Measurements from ENCODE around the gene IGSF8.
A peak's percentile ranks its signal among the peaks of the same experiment; 100 is the strongest.

IGSF8 gene

DNA sequence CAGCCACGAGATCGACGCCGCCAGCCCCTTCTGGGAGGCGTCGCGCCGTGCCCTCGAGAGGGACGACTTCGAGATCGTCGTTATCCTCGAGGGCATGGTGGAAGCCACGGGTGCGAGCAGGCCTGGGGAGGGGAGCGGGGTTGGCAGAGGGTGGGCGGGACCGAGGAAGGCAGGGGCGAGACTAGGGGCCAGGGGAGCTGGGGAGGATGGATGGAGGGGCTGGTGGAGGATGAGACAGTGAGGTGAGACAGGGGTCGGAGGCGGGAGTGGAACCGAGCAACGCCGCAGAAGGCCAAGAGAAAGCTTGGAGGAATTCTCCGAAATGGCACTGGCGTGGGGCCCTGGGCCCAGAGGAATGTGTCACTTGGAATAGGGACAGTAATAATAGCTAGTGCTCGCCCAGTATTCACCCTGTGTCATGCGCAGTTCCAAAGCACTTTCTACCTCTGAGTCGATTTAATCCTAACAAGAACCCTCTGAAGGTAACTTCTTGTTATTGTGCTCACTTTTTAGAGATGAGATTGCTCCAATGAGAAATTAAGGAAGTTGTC is 13.6 kb downstream of the IGSF8 start:
- no peak for DNase-seq

DNA sequence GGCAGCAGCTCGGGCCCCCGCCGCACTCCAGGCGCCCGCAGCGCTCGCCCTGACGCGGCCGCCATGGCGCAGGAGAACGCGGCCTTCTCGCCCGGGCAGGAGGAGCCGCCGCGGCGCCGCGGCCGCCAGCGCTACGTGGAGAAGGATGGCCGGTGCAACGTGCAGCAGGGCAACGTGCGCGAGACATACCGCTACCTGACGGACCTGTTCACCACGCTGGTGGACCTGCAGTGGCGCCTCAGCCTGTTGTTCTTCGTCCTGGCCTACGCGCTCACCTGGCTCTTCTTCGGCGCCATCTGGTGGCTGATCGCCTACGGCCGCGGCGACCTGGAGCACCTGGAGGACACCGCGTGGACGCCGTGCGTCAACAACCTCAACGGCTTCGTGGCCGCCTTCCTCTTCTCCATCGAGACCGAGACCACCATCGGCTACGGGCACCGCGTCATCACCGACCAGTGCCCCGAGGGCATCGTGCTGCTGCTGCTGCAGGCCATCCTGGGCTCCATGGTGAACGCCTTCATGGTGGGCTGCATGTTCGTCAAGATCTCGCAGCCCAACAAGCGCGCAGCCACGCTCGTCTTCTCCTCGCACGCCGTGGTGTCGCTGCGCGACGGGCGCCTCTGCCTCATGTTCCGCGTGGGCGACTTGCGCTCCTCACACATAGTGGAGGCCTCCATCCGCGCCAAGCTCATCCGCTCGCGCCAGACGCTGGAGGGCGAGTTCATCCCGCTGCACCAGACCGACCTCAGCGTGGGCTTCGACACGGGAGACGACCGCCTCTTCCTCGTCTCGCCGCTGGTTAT is 14.2 kb downstream of the IGSF8 start:
- peak; percentile 76 for DNase-seq

DNA sequence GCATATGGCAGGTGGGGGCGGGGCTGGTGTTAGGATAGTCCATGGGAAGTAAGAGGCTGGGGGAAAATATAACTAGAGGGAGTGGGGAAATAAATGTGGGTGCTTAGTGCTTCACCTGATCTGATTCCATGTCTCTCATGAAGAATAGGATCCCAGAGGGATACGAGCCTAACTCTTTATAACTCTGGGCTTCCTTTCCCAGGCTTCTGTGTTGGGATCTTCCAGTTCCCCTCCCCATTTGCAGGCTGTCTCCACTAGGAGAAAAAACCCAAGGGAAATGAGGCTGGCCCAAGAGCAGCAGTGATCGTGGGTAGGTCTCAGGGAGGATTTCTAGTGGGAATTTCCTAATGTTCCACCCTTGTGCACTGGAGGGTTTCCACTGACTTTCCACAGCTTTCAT is 15.5 kb downstream of the IGSF8 start:
- no peak for DNase-seq

DNA sequence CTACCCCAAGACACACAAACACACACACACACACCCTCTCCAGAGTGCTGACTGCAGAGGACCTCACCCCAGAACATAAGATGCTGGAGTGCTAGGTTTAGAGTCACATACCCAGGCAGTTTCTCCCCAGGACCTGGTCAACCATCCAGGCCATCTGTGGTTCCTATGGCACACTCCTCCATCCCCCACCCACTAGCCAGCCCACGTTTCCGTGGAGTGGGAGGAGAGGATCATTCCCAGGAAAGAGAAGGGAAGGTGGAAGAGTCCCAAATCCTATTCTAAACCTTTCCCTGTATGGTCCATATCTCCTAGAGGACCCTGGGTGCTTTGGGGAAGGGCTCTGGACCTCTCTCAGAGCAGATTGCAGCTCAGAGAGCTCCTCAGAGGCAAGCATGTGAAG is 15.9 kb downstream of the IGSF8 start:
- no peak for DNase-seq

DNA sequence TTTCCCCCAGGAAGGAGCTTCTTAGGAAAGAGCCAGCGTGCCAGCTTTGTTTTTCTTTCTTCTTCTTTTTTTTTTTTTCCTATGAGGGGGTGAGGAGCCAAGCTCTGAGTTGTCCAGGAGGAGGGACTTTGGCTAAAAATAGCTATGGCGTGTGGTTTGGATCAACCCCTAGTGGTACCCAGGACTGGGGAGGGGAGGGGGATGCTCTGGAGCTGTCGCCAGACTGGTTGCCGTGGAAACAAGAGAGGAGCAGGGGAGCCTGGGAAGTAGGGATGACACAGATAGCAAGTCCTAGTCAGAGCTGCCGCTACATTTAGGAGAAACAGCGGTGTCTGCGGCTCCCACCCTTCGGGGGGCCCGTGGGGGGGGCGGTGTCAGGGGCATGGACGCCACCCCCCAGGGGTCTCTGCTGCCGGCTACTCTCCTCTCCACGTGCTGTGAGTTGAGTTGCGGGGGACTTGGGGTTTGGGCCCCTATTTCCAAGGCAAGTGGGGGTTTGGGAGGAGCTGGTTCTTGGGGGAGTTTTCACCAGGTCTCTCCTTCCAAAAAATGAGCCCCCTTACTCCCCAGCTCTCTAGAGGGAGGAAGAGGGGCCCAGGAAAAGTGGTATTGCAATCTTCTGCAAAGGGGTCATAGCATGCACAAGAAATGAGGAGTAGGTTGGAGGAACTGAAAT is 17.0 kb downstream of the IGSF8 start, which contains the start of gene KCNJ9:
Gene KCNJ9, plus strand, starts transcription at position 278 of the 676 bp plus-strand sequence. CDS start 2,493 bp downstream, outside the sequence.
- no peak for DNase-seq

DNA sequence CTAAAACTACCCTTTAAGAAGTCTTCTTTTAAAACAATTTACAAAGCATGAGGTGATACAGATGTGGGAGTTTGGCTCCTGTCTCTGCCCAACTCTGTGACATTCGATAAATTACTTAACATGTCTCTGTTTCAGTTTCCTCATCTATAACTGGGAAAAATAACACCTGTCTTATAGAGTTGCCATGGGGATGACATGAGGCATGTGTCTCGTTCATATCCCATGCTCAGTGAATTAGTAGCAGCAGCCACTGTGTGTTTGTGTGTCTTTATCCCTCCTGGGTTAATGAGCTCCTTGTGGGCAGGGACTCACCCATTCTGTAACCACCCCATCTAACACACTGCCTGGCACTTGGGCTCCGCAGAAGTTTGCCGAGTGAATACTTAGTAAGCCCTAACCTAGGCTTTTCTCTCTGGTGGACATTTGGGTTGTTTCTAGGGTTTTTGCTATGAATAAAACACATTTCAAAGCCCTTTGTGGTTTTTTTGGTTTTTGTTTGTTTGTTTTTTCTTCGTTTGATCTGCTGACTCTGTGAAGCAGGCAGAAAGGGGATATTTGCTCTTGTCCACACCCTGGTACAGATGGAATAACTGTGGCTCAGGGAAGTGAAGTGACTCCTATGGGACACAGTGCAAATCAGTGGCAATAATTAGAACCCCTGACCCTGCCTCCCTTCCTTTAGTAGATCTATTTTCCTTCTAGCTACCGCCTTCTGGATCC is 17.9 kb downstream of the IGSF8 start:
- DNase-seq, result no peak

DNA sequence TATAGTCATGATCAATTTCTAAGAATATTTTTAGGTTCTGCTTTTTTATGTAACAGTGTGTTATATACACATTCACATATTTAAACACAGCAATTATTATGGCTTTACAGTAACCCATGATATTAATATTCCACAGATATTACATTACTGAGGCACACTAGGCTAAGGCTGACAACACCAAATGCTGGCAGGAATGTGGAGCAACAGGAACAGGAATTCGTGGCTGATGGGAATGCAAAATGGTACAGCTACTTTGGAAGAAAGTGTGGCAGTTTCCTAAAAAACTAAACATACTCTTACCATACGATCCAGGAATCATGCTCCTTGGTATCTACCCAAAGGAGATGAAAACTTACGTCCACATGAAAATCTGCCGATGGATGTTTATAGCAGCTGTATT is 19.0 kb downstream of the IGSF8 start:
- DNase-seq, result no peak

DNA sequence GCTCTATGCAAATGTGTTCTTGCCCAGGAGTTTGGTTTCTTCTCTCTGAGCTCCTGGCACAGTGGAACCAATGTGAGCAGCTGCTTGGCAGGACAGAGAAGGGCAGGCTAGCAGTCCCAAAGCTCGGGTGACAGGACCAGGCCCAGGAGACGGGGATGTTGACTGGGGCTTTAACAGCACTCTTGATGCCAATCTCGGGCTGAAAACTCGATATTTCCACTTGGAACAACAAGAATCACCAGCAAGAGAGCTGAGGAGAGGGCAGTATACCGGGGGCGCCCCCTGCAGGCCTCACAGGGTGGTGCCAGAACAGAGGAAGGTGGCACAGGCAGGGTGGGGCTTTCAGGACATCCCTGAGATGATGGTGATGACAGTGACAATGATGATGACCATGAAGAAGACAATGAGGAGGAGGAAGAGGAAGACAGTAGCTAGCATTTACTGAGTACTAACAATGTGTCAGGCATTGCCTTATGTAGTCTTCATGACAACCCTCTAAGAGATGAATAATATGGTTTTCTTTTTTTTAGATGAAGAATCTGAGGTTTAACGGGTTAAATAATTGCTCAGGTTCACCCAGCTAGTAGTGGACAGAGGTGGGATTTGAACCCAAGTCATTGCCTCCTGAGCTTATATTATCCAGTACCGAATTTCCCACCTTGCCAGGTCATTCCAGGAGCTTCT is 19.8 kb downstream of the IGSF8 start:
- peak; percentile 32 for DNase-seq

DNA sequence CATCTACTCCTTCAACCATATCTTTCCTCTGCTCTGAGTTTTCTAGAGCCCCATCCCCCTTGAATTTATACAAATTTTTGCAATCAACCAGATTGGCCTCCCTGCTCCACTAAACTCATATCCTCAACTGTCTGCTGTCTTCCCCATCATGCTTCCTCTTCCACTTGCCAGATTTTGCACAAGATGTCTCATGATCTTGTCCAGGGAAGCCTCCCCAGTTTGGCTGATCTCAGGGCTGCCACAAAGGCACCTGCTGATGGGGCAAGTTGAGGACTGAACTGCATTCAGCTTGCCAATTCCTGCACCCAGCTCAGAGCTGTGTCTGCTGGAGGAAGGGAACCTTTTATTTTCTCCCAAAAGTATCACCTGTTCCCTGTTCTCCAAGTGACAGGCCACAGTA is 20.9 kb downstream of the IGSF8 start:
- no peak for DNase-seq

DNA sequence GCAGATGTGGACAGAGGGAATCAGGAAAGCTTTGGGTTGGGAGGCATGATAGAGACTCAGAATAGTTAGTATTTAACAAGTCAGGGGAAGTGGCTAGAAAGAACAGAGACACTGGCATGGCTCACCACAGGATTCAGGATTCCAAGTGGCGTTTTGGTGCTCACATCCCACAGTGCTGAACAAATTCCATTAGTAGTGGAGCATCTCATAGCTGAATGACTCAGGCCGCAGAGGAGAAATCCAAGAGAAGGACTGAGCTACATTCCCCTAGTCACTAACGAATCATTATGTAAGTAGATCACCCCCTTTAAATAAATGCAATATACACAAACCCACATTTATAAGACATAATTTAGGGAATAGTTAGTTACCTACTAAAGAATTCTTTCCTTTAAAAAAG is 22.1 kb downstream of the IGSF8 start:
- DNase-seq, result no peak

DNA sequence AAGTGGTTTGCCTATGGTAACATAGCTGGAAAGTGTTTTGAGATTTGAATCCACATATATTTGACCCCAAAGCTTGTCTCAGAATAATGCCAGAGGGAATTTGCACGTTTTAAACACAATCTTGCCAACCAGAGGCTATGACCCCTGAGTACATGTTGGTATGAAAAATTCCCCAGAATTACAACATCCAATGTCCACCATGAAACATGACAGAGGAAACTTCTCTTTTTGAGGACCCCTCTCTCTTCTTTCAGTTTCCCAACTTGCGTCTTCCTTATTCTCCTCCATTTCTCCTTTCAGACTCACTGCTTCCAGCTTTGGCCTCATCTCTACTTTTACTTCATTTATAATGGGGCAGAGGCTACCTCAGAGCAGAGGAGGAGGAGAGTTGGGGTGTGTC is 22.6 kb downstream of the IGSF8 start:
- DNase-seq, result no peak

DNA sequence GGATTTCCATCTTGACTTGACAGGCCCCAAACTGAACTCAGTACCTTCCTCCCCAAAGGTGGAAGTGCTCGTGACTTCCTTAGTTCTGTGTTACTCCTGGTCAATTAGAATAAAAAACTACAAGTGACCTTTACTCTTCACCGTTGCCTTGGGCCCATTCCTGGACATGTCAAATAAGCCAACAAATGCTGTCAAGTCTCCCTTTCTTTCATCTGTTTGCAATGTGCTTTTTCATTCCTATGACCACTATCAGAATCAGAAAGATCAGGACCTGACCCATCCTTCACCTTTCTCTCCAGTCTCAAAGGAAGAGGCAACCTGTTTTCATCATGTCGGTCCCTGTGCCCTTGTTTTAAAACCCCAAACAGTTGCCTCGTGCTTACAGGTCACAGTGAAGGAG is 23.6 kb downstream of the IGSF8 start:
- DNase-seq, result no peak

DNA sequence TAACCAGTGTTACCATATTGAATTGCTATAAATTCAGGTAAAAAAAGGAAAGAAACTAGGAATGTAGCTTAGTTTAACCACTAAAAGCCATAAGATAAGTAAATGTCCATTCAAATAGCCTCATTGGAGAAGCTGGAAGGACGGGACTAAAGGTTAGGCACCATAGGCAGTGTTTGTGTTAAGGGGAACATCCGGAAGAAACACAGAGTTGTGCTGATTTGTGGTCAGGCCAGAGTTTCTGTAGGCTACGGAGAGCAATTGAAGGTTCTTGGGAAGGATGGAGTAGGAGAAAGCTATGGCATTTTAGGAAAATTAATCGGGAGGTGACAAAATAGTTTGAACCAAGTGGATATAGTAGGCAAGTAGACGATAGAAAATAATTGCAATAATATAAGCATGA is 27.1 kb downstream of the IGSF8 start:
- DNase-seq, result no peak

DNA sequence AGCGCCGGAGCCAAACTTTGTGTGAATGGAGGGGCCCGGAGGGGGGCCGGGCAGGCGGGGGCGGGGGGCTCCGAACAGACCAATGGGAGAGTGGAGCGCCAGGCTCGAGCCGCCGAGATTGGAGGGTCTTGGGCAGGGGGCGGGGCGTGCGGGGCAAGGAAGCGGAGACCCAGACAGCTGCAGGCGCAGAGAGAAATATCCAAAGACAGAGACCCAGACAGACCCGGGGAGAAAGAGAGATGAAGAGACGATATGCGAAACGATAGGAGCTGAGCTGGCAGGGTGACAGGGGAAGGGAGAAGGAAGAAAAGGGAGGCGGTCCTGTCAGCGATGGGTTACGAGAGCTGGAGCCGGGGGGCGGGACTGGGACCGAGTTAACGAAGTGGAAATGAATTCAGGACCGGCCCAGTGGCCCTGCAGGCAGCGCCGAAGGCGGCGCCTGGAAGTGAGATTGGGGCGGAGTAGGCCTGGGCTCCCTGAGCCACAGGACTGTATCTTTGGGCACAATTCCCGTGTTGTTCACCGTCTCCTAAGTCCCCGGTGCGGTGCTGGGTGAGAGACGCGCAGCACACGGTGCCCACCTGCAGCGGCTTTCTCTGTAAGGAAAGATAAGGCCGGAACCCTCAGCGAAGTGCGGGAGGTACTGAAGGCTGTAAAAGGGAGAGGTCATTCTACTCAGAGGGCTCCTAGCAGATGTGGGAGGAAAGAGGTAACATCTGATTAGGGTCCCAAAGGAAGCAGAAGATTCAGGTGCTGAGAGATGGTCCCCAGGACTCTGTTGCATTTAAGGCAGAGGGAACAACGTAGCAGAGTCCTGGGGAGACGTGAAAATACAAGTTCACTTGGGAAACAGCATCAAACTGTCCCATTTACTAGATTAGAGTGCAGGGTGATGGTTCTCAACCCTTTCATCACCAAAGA is 27.9 kb downstream of the IGSF8 start:
- DNase-seq, result peak; percentile 66

DNA sequence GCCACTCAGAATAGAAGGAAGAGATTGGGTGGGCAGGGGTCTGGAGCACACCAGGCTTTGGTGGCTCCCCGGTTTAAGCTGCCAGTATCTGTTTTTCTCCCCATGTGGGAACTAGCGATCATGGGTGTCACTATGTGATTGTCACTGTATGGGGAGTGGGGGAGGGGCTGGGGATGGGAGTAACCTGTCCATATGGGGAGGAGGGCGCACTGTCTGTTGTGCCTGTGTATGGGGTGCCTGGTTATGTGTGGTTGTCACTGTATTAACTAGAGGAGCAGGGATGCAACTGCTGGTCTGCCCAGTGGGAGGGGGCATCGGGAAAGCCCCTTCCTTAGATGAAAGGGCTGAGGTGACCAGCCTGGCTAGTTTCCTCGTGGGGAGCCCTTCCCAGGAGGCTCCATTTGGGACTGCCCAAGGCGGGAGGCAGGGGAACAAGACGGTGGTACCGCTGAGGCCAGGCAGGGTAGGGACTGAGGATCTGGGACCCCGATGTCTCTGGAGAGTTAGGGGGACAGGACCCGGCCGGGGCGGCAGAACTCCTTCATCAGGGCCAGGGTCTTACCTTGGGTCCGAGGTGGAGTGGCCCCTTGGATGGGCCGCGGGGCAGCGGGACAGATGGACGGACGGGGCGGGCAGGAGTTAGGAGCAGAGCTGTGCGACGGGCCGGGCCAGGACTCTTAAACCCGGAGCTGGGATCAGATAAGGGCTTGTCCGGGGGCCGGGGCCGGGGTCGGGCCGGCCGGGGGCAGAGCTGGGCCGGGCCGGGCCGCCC is 28.8 kb downstream of the IGSF8 start, which contains the start of gene KCNJ10:
Gene KCNJ10, minus strand, starts transcription at position 701 of the 772 bp plus-strand sequence. CDS start 27,628 bp downstream, outside the sequence.
- DNase-seq, result no peak

DNA sequence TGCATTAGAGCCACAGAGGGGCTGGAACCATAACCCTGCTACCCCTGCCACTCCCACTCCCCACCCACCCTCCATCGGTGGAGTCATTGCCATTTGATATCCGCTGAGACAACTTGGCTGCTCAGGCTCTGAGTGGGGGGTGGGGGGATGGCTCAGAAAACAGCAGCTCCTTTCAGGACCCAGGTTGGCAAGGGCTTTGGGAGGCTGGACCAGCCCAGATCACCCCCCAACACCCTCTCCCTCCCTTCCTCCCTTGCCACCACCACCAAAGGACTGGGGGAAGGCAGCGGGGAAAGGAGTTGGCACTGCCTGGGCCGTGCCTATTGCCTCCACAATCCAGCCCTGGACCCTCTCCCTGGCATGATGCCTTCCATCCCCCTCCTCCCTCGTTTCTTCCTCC is 30.2 kb downstream of the IGSF8 start:
- DNase-seq, result no peak

DNA sequence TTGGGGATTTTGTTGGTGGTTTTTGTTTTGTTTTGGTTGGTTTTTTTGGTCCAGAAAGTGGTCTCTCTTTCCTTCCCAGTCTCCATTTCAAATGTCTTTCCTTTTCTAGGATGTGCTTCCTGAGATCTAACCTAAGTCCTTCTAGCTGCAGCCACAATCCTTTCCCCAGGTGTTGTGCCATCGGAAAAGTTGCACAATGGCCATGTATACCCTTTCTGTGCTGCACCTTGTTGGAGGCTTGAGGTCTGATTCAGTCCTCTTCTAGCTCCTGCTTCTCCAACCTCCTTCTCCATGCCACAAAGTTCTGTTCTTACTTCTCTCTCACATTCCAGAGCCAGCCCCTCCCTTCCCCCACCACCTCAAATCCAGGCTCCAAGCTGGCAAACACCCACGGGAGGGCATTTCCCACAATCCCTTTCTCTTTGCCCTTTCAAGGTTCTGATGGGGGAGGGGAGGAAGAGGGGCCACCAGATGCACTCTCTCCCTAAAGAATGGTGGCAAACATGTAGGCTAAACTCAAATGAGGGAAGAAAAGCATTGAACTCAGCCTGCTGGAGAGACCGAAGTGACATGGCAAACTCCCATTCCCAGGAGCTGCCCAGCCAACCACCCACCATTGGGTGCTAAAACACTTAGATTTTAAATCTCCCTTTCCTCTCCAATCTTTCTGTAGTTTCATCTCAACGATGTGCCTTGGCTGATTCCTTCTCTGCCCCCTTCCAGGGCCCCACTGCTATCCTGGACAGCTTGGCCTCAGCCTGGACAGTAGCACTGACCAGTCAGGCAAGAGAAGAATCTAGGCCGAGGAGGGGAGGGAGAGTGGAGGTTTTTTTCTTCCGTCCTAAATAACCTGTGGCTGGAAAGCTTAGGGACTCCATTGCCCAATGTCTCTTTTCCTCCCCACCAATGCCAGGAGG is 31.3 kb downstream of the IGSF8 start:
- no peak for DNase-seq

DNA sequence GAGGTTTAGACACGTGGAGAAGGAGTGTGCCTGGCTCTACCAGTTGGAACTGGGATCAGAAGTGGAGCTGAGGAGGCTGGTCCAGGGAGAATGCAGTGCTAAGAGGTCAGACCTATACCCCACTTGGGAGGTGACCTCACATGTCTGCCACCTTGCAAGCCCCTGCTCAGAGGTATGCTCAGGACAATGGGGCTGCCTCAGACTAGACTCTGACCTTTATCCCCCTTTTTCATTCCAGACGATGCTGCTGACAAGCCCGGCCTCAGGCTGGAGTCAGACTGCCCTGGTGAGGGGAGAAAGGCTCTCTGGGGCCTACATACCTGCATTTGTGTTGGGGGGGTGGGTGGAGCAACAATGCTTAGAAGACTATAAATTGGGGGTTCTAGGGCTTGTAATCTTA is 33.7 kb downstream of the IGSF8 start:
- no peak for DNase-seq

DNA sequence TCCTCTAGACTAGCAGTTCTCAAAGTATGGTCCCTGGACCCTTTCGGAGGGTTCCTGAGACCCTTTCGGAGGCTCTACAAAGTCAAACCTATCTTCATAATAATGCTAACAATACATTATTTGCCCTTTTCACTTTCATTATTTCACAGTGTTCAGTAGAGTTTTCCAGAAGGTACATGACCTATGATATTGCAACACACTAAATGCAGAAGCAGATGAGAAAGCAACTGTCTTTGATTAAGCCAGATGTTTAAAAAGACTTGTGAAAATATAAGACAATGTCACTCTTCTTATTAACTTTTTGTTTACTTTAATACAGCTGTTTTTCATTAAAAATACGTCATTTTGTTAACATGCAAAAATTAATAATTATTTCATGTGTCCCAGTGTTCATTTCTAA is 34.3 kb downstream of the IGSF8 start:
- no peak for DNase-seq

DNA sequence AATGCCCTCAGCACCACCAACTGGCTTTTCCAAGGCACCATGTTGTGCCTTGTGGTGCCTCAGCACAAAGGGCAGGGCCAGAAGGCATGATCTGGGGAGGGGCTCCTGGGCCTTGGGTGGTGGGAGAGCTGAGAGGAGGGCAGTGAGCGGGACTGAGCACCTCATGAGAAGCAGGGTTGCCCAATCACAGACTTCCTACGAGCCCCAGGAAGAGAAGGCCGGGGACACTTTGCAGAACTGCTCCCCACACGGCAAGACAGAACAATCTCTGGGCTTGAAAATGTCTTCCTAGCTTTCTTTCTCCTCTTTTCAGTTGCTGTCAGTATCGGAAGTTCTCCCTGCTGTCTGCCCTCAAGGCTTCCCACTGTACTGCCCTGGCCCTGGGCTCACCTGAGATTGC is 35.2 kb downstream of the IGSF8 start:
- DNase-seq, result no peak
